A549 (cell line): ENCODE results near the gene ARAP2.

Source experiments
- CBX8 ChIP-seq: fragments of 200-600 bp; sonication (generic); IDR thresholded peaks from 2 replicates; pipeline ENCODE4 v1.6.1; 2016
- CHD2 ChIP-seq: fragments of 150-350 bp; IDR thresholded peaks from 2 replicates; pipeline ENCODE4 v1.6.1; 2014; ENCODE audit warnings: low read length; ENCODE audit not compliant: partially characterized antibody
- EHF ChIP-seq: fragments of 250-450 bp; sonication (Bioruptor Pico); IDR thresholded peaks from 2 replicates; pipeline ENCODE4 v1.5.0; 2020; ENCODE audit warnings: mild to moderate bottlenecking
- ELK1 ChIP-seq: fragments of 150-350 bp; IDR thresholded peaks from 2 replicates; pipeline ENCODE4 v1.6.1; 2014; ENCODE audit warnings: low read depth, mild to moderate bottlenecking, low read length
- MAFK ChIP-seq: fragments of 450-650 bp; IDR thresholded peaks from 2 replicates; pipeline ENCODE4 v1.6.1; 2014; ENCODE audit not compliant: partially characterized antibody
- POLR2AphosphoS2 ChIP-seq: conservative IDR thresholded peaks from 2 replicates; pipeline ENCODE4 v1.6.1; 2012; ENCODE audit warnings: low read length, improper control_type of control experiment, inconsistent platforms
- RFX5 ChIP-seq: fragments of 450-650 bp; IDR thresholded peaks from 2 replicates; pipeline ENCODE4 v1.7.1; 2014; ENCODE audit warnings: antibody characterized with exemption, mild to moderate bottlenecking, moderate library complexity
- ZC3H11A ChIP-seq: fragments of 450-650 bp; IDR thresholded peaks from 2 replicates; pipeline ENCODE4 v1.6.1; 2014; ENCODE audit warnings: antibody characterized with exemption, mild to moderate bottlenecking
- TF ChIP-seq, protein P1 (sequence below): fragments of >200 bp; sonication (Bioruptor Twin); formaldehyde crosslinking; IDR thresholded peaks from 3 replicates; pipeline ENCODE4 v1.5.1; 2016
- TF ChIP-seq, protein P2 (sequence below): fragments of 450-650 bp; IDR thresholded peaks from 2 replicates; pipeline ENCODE4 v1.6.1; 2014; ENCODE audit warnings: antibody characterized with exemption

GRCh38 chr4:36064117-36064516 lies 180.2 kb downstream of the ARAP2 start:
- TF ChIP-seq, protein P1, sequence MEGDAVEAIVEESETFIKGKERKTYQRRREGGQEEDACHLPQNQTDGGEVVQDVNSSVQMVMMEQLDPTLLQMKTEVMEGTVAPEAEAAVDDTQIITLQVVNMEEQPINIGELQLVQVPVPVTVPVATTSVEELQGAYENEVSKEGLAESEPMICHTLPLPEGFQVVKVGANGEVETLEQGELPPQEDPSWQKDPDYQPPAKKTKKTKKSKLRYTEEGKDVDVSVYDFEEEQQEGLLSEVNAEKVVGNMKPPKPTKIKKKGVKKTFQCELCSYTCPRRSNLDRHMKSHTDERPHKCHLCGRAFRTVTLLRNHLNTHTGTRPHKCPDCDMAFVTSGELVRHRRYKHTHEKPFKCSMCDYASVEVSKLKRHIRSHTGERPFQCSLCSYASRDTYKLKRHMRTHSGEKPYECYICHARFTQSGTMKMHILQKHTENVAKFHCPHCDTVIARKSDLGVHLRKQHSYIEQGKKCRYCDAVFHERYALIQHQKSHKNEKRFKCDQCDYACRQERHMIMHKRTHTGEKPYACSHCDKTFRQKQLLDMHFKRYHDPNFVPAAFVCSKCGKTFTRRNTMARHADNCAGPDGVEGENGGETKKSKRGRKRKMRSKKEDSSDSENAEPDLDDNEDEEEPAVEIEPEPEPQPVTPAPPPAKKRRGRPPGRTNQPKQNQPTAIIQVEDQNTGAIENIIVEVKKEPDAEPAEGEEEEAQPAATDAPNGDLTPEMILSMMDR, result no peak
- TF ChIP-seq CHD2 (no peak), EHF (CRISPR knock-in tag) (no peak), ELK1 (no peak), RFX5 (no peak), CBX8 (no peak), ZC3H11A (no peak), MAFK (no peak), POLR2AphosphoS2 (no peak)
- TF ChIP-seq, protein P2, sequence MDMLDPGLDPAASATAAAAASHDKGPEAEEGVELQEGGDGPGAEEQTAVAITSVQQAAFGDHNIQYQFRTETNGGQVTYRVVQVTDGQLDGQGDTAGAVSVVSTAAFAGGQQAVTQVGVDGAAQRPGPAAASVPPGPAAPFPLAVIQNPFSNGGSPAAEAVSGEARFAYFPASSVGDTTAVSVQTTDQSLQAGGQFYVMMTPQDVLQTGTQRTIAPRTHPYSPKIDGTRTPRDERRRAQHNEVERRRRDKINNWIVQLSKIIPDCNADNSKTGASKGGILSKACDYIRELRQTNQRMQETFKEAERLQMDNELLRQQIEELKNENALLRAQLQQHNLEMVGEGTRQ, result no peak
